Measurements from ENCODE around the gene PHACTR1.

The PHACTR1 gene

GRCh38 chr6:13201336-13201735 is 484.8 kb downstream of the PHACTR1 start:
- DNase-seq (ENCODE audit: low spot score) = no peak
- Histone ChIP-seq H3K14ac (ENCODE audit: low read length) (no peak overlapping the region), H3K4me2 (ENCODE audit: insufficient read depth, low read length, poor library complexity, severe bottlenecking) (no peak overlapping the region), H3K79me1 (ENCODE audit: low read depth, low read length) (no peaks in the 10 kb centered on the region), H3K27ac (replicated peaks; ENCODE audit: low read length) (no peak overlapping the region), H3K4me1 (ENCODE audit: control insufficient read depth in 2 of 2, insufficient read depth in 1 of 2, low read depth in 1 of 2, low read length in 2 of 2) (no peaks in the 10 kb centered on the region), H2AFZ (ENCODE audit: low read length) (no peak overlapping the region), H3K4ac (ENCODE audit: low read length) (no peak overlapping the region), H2BK12ac (ENCODE audit: low read length) (no peak overlapping the region), H3K36me3 (replicated peaks in 1 of 2; ENCODE audit: control insufficient read depth in 2 of 2, insufficient read depth in 2 of 2, low read length in 2 of 2) (no peaks in the 10 kb centered on the region), H2BK5ac (ENCODE audit: low read length) (no peak overlapping the region), H3K9me3 (replicated peaks in 1 of 2; ENCODE audit: control insufficient read depth in 2 of 2, insufficient read depth in 1 of 2, low read depth in 1 of 2, low read length in 2 of 2) (no peaks in the 10 kb centered on the region), H2BK120ac (ENCODE audit: low read depth, low read length) (no peak overlapping the region), H3K23ac (ENCODE audit: low read depth, low read length, poor library complexity) (no peak overlapping the region), H3K18ac (ENCODE audit: low read length) (no peak overlapping the region), H4K8ac (ENCODE audit: low read depth, low read length) (no peak overlapping the region), H3K9ac (ENCODE audit: low read depth, low read length, poor library complexity) (no peak overlapping the region), H2AK5ac (ENCODE audit: low read depth, low read length) (no peak overlapping the region), H3K4me3 (ENCODE audit: low read length in 2 of 2) (no peak overlapping the region), H2BK15ac (ENCODE audit: low read length) (no peak overlapping the region), H4K91ac (ENCODE audit: low read depth, low read length, poor library complexity) (no peak overlapping the region), H3K27me3 (ENCODE audit: control insufficient read depth in 3 of 3, insufficient read depth in 3 of 3, low read depth in 1 of 3, low read length in 3 of 3) (no peaks in the 10 kb centered on the region)
- no CpG with 5 or more reads among the region's 6 CpGs for WGBS, 2 donors (ENCODE audit: extremely low coverage in 2 of 2, insufficient read length in 2 of 2, insufficient replicate concordance in 1 of 2)

- Histone ChIP-seq H3K27me3 (ENCODE audit: control insufficient read depth in 3 of 3, insufficient read depth in 3 of 3, low read depth in 1 of 3, low read length in 3 of 3) (no peaks in the 10 kb centered on the region), H3K9ac (ENCODE audit: low read depth, low read length, poor library complexity) (no peak overlapping the region), H4K8ac (ENCODE audit: low read depth, low read length) (no peak overlapping the region), H3K4me2 (ENCODE audit: insufficient read depth, low read length, poor library complexity, severe bottlenecking) (no peak overlapping the region), H2BK15ac (ENCODE audit: low read length) (no peak overlapping the region), H2BK12ac (ENCODE audit: low read length) (no peak overlapping the region), H3K14ac (ENCODE audit: low read length) (no peak overlapping the region), H4K91ac (ENCODE audit: low read depth, low read length, poor library complexity) (no peak overlapping the region), H2AFZ (ENCODE audit: low read length) (no peak overlapping the region), H3K4me3 (ENCODE audit: low read length in 2 of 2) (no peak overlapping the region), H3K9me3 (replicated peaks in 1 of 2; ENCODE audit: control insufficient read depth in 2 of 2, insufficient read depth in 1 of 2, low read depth in 1 of 2, low read length in 2 of 2) (no peaks in the 10 kb centered on the region), H3K4me1 (ENCODE audit: control insufficient read depth in 2 of 2, insufficient read depth in 1 of 2, low read depth in 1 of 2, low read length in 2 of 2) (no peaks in the 10 kb centered on the region), H2BK5ac (ENCODE audit: low read length) (no peak overlapping the region), H3K36me3 (replicated peaks in 1 of 2; ENCODE audit: control insufficient read depth in 2 of 2, insufficient read depth in 2 of 2, low read length in 2 of 2) (no peaks in the 10 kb centered on the region), H3K79me1 (ENCODE audit: low read depth, low read length) (no peaks in the 10 kb centered on the region), H3K23ac (ENCODE audit: low read depth, low read length, poor library complexity) (no peak overlapping the region), H2BK120ac (ENCODE audit: low read depth, low read length) (no peak overlapping the region), H3K4ac (ENCODE audit: low read length) (no peak overlapping the region), H3K18ac (ENCODE audit: low read length) (no peak overlapping the region), H3K27ac (replicated peaks; ENCODE audit: low read length) (no peak overlapping the region), H2AK5ac (ENCODE audit: low read depth, low read length) (no peak overlapping the region)
- WGBS, 2 donors (ENCODE audit: extremely low coverage in 2 of 2, insufficient read length in 2 of 2, insufficient replicate concordance in 1 of 2) = no CpG with 5 or more reads among the region's 4 CpGs
- no peak for DNase-seq (ENCODE audit: low spot score)
These were observed 486.6 kb downstream of the PHACTR1 start for GRCh38 chr6:13203145-13203544.

GRCh38 chr6:13205106-13205505 is 488.5 kb downstream of the PHACTR1 start:
- H2BK5ac ChIP-seq (ENCODE audit: low read length) = no peak overlapping the region
- H2BK120ac ChIP-seq (ENCODE audit: low read depth, low read length) = no peak overlapping the region
- no peak overlapping the region for H3K23ac ChIP-seq (ENCODE audit: low read depth, low read length, poor library complexity)
- no peaks in the 10 kb centered on the region for H3K79me1 ChIP-seq (ENCODE audit: low read depth, low read length)
- no peak overlapping the region for H4K91ac ChIP-seq (ENCODE audit: low read depth, low read length, poor library complexity)
- no peak overlapping the region for H3K4ac ChIP-seq (ENCODE audit: low read length)
- H2BK15ac ChIP-seq (ENCODE audit: low read length) = no peak overlapping the region
- H3K4me2 ChIP-seq (ENCODE audit: insufficient read depth, low read length, poor library complexity, severe bottlenecking) = no peak overlapping the region
- H3K4me1 ChIP-seq (ENCODE audit: control insufficient read depth in 2 of 2, insufficient read depth in 1 of 2, low read depth in 1 of 2, low read length in 2 of 2) = peaks cover 0 to 2% of the 10 kb centered on the region in 2 donors
- DNase-seq (ENCODE audit: low spot score) = no peak
- H3K14ac ChIP-seq (ENCODE audit: low read length) = no peak overlapping the region
- no CpG with 5 or more reads among the region's 6 CpGs for WGBS, 2 donors (ENCODE audit: extremely low coverage in 2 of 2, insufficient read length in 2 of 2, insufficient replicate concordance in 1 of 2)
- H3K9me3 ChIP-seq (replicated peaks in 1 of 2; ENCODE audit: control insufficient read depth in 2 of 2, insufficient read depth in 1 of 2, low read depth in 1 of 2, low read length in 2 of 2) = no peaks in the 10 kb centered on the region
- H3K27ac ChIP-seq (replicated peaks; ENCODE audit: low read length) = no peak overlapping the region
- H3K4me3 ChIP-seq (ENCODE audit: low read length in 2 of 2) = no peak overlapping the region
- no peak overlapping the region for H2BK12ac ChIP-seq (ENCODE audit: low read length)
- H2AFZ ChIP-seq (ENCODE audit: low read length) = no peak overlapping the region
- H3K27me3 ChIP-seq (ENCODE audit: control insufficient read depth in 3 of 3, insufficient read depth in 3 of 3, low read depth in 1 of 3, low read length in 3 of 3) = no peaks in the 10 kb centered on the region
- H3K18ac ChIP-seq (ENCODE audit: low read length) = no peak overlapping the region
- H3K9ac ChIP-seq (ENCODE audit: low read depth, low read length, poor library complexity) = no peak overlapping the region
- no peak overlapping the region for H4K8ac ChIP-seq (ENCODE audit: low read depth, low read length)
- H3K36me3 ChIP-seq (replicated peaks in 1 of 2; ENCODE audit: control insufficient read depth in 2 of 2, insufficient read depth in 2 of 2, low read length in 2 of 2) = no peaks in the 10 kb centered on the region
- no peak overlapping the region for H2AK5ac ChIP-seq (ENCODE audit: low read depth, low read length)

GRCh38 chr6:13212096-13212495 is 495.5 kb downstream of the PHACTR1 start:
- Histone ChIP-seq H3K4me1 (ENCODE audit: control insufficient read depth in 2 of 2, insufficient read depth in 1 of 2, low read depth in 1 of 2, low read length in 2 of 2) (peaks cover 0 to 2% of the 10 kb centered on the region in 2 donors), H3K18ac (ENCODE audit: low read length) (no peak overlapping the region), H3K4ac (ENCODE audit: low read length) (no peak overlapping the region), H3K27ac (replicated peaks; ENCODE audit: low read length) (no peak overlapping the region), H4K91ac (ENCODE audit: low read depth, low read length, poor library complexity) (no peak overlapping the region), H2AFZ (ENCODE audit: low read length) (no peak overlapping the region), H3K36me3 (replicated peaks in 1 of 2; ENCODE audit: control insufficient read depth in 2 of 2, insufficient read depth in 2 of 2, low read length in 2 of 2) (no peaks in the 10 kb centered on the region), H3K4me2 (ENCODE audit: insufficient read depth, low read length, poor library complexity, severe bottlenecking) (no peak overlapping the region), H2AK5ac (ENCODE audit: low read depth, low read length) (no peak overlapping the region), H2BK15ac (ENCODE audit: low read length) (no peak overlapping the region), H2BK5ac (ENCODE audit: low read length) (no peak overlapping the region), H4K8ac (ENCODE audit: low read depth, low read length) (no peak overlapping the region), H2BK12ac (ENCODE audit: low read length) (no peak overlapping the region), H3K27me3 (ENCODE audit: control insufficient read depth in 3 of 3, insufficient read depth in 3 of 3, low read depth in 1 of 3, low read length in 3 of 3) (peaks cover 0 to 7% (median 0%) of the 10 kb centered on the region in 3 experiments), H3K14ac (ENCODE audit: low read length) (no peak overlapping the region), H3K79me1 (ENCODE audit: low read depth, low read length) (no peaks in the 10 kb centered on the region), H2BK120ac (ENCODE audit: low read depth, low read length) (no peak overlapping the region), H3K23ac (ENCODE audit: low read depth, low read length, poor library complexity) (no peak overlapping the region), H3K4me3 (ENCODE audit: low read length in 2 of 2) (no peak overlapping the region), H3K9ac (ENCODE audit: low read depth, low read length, poor library complexity) (no peak overlapping the region), H3K9me3 (replicated peaks in 1 of 2; ENCODE audit: control insufficient read depth in 2 of 2, insufficient read depth in 1 of 2, low read depth in 1 of 2, low read length in 2 of 2) (no peaks in the 10 kb centered on the region)
- DNase-seq (ENCODE audit: low spot score) = no peak
- WGBS, 2 donors (ENCODE audit: extremely low coverage in 2 of 2, insufficient read length in 2 of 2, insufficient replicate concordance in 1 of 2) = no CpG with 5 or more reads among the region's 1 CpG
